Panc1 (cell line): ENCODE data around the gene MAP2K6. TPM values are rescaled to one million over a fixed set of nuclear protein-coding genes. Genes with fewer than 3 reads are reported as not detected.

Source experiments
- ATAC-seq: fragments of 200-7000 bp; cut with Tn5 transposase; 2 replicates; pipeline ENCODE4 v1.9.1; 2020; ENCODE audit warnings: mild to moderate bottlenecking, moderate library complexity
- BruUV-seq: library from RNA; stranded (reverse); fragments of 400-500 nt; replicated peaks from 2 replicates; lab custom pipeline; 2021; lab: Mats Ljungman, UMichigan
- CTCF ChIA-PET: fragments of 300-600 bp; sonication (Branson Sonifier 250); formaldehyde crosslinking; loops from one replicate; lab custom pipeline; 2022; ENCODE audit warnings: antibody characterized with exemption; lab: Charles Lee
- POLR2A ChIA-PET: fragments of 300-600 bp; sonication (Branson Sonifier 250); formaldehyde crosslinking; loops from one replicate; lab custom pipeline; 2022; ENCODE audit warnings: antibody characterized with exemption; lab: Charles Lee
- DNase-seq: peaks from one replicate; pipeline ENCODE4 v3.0.0-alpha.2; 2010; ENCODE audit warnings: low read depth, low spot score
- H3K27ac ChIP-seq: 2 replicates; pipeline ENCODE4 v1.5.1; 2011; ENCODE audit warnings: mild to moderate bottlenecking, low read length, inconsistent platforms
- H3K27me3 ChIP-seq: fragments of 200-500 bp; sonication (Bioruptor generic); 2 replicates; pipeline ENCODE4 v1.6.0; 2014; ENCODE audit warnings: low read length, inconsistent platforms; ENCODE audit not compliant: control insufficient read depth, insufficient read depth
- H3K36me3 ChIP-seq: fragments of 200-500 bp; sonication (Bioruptor generic); 2 replicates; pipeline ENCODE4 v1.5.1; 2014; ENCODE audit warnings: inconsistent platforms, mild to moderate bottlenecking, low read length, moderate library complexity; ENCODE audit not compliant: control insufficient read depth, insufficient read depth
- H3K4me1 ChIP-seq: 2 replicates; pipeline ENCODE4 v1.5.1; 2011; ENCODE audit warnings: inconsistent platforms, mild to moderate bottlenecking, low read length, moderate library complexity; ENCODE audit not compliant: control insufficient read depth, insufficient read depth
- H3K4me3 ChIP-seq, 2 experiments: 2 replicates each; pipeline ENCODE4 v1.5.1; 2011 to 2012; ENCODE audit warnings: low read depth in 2 of 2, low read length in 2 of 2, mild to moderate bottlenecking in 2 of 2, inconsistent platforms in 1 of 2, moderate library complexity in 1 of 2
- H3K9me3 ChIP-seq: fragments of 200-500 bp; sonication (Bioruptor generic); 2 replicates; pipeline ENCODE4 v1.5.1; 2014; ENCODE audit warnings: low read depth, mild to moderate bottlenecking, inconsistent platforms, low read length, moderate library complexity; ENCODE audit not compliant: control insufficient read depth, insufficient read depth
- POLR2AphosphoS5 ChIP-seq: IDR thresholded peaks from 2 replicates; pipeline ENCODE4 v1.6.1; 2012; ENCODE audit warnings: mild to moderate bottlenecking, low read depth, low read length, moderate library complexity
- SIN3A ChIP-seq: IDR thresholded peaks from 2 replicates; pipeline ENCODE4 v1.6.1; 2012; ENCODE audit warnings: low read depth, mild to moderate bottlenecking, low read length, moderate library complexity, borderline replicate concordance; ENCODE audit not compliant: insufficient read depth
- TCF7L2 ChIP-seq: IDR thresholded peaks from 2 replicates; pipeline ENCODE4 v1.6.1; 2011; ENCODE audit warnings: mild to moderate bottlenecking, low read depth, low read length, inconsistent platforms
- in situ Hi-C: cut with HindIII; loops from 2 replicates; pipeline ENCODE4 v1.10.0; 2016; ENCODE audit warnings: low sequenced_read_pairs, low pct_unique_long_range_greater_than_20kb
- intact Hi-C: fragments of 100-400 bp; cut with micrococcal nuclease; formaldehyde crosslinking; loops from one replicate; pipeline ENCODE4 v1.10.0; 2022; ENCODE audit not compliant: unreplicated experiment
- total RNA-seq: library from RNA; stranded (reverse); gene quantifications from one replicate; pipeline ENCODE4 v1.2.1, GENCODE V29; 2021; ENCODE audit not compliant: unreplicated experiment
- TF ChIP-seq, protein P1 (sequence below): fragments of 450-650 bp; IDR thresholded peaks from 2 replicates; pipeline ENCODE4 v1.5.1; 2017; ENCODE audit warnings: mild to moderate bottlenecking
- TF ChIP-seq, protein P2 (sequence below), 2 experiments: IDR thresholded peaks; 2 replicates each; pipeline ENCODE4 v1.6.1; 2011 to 2012; ENCODE audit warnings: low read depth in 2 of 2, control low read depth in 1 of 2, low read length in 1 of 2, mild to moderate bottlenecking in 1 of 2, moderate library complexity in 1 of 2; ENCODE audit not compliant: insufficient read depth in 1 of 2

Gene MAP2K6
- total RNA-seq, 1 experiment from 2014 or later: 11.8 TPM

DNA sequence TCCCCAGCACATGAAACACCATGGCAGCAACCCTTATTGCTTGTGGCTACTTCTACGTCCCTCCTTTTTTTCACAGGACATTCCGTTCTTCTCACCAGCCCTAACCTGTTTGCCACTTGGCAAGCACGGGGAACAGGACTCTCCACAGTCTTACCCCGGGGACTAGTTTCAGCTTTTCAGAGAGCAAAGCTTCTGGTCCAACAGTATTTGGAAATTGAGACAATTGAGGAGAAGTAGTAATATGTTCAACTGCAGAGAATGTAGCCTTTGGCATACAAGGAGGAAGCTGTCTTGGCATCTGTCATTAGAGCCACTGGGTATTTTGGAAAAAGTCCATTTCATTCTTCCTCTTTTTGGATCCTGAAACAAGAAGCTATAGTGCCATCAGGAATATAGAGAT lies 65.7 kb downstream of the MAP2K6 start:
- in situ Hi-C loops: no loop called here
- ChIA-PET POLR2A (interaction anchor here (0.6 kb wide), 1 partner anchor 25 kb away, joined by 8 read pairs; no protein-coding TSS in a partner anchor), CTCF (no interaction called here)
- ATAC-seq: no peak
- H3K9me3 ChIP-seq: no peaks in the 10 kb centered on the region
- no peaks in the 10 kb centered on the region for H3K4me1 ChIP-seq
- H3K27ac ChIP-seq: no peak overlapping the region
- H3K27me3 ChIP-seq: no peaks in the 10 kb centered on the region
- no peak for DNase-seq
- intact Hi-C loops: no loop called here
- H3K36me3 ChIP-seq: no peaks in the 10 kb centered on the region
- BruUV-seq: no TSS peak
- no peak overlapping the region for H3K4me3 ChIP-seq
- no peak for TF ChIP-seq POLR2AphosphoS5
- TF ChIP-seq SIN3A: no peak
- no peak for TF ChIP-seq TCF7L2
- TF ChIP-seq, protein P1, sequence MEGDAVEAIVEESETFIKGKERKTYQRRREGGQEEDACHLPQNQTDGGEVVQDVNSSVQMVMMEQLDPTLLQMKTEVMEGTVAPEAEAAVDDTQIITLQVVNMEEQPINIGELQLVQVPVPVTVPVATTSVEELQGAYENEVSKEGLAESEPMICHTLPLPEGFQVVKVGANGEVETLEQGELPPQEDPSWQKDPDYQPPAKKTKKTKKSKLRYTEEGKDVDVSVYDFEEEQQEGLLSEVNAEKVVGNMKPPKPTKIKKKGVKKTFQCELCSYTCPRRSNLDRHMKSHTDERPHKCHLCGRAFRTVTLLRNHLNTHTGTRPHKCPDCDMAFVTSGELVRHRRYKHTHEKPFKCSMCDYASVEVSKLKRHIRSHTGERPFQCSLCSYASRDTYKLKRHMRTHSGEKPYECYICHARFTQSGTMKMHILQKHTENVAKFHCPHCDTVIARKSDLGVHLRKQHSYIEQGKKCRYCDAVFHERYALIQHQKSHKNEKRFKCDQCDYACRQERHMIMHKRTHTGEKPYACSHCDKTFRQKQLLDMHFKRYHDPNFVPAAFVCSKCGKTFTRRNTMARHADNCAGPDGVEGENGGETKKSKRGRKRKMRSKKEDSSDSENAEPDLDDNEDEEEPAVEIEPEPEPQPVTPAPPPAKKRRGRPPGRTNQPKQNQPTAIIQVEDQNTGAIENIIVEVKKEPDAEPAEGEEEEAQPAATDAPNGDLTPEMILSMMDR: no peak
- TF ChIP-seq, protein P2, sequence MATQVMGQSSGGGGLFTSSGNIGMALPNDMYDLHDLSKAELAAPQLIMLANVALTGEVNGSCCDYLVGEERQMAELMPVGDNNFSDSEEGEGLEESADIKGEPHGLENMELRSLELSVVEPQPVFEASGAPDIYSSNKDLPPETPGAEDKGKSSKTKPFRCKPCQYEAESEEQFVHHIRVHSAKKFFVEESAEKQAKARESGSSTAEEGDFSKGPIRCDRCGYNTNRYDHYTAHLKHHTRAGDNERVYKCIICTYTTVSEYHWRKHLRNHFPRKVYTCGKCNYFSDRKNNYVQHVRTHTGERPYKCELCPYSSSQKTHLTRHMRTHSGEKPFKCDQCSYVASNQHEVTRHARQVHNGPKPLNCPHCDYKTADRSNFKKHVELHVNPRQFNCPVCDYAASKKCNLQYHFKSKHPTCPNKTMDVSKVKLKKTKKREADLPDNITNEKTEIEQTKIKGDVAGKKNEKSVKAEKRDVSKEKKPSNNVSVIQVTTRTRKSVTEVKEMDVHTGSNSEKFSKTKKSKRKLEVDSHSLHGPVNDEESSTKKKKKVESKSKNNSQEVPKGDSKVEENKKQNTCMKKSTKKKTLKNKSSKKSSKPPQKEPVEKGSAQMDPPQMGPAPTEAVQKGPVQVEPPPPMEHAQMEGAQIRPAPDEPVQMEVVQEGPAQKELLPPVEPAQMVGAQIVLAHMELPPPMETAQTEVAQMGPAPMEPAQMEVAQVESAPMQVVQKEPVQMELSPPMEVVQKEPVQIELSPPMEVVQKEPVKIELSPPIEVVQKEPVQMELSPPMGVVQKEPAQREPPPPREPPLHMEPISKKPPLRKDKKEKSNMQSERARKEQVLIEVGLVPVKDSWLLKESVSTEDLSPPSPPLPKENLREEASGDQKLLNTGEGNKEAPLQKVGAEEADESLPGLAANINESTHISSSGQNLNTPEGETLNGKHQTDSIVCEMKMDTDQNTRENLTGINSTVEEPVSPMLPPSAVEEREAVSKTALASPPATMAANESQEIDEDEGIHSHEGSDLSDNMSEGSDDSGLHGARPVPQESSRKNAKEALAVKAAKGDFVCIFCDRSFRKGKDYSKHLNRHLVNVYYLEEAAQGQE (IDR thresholded peaks at IDR 0.05; ENCODE audit: insufficient read depth in 1 of 2, low read depth in 2 of 2, low read length in 1 of 2): no peak

DNA sequence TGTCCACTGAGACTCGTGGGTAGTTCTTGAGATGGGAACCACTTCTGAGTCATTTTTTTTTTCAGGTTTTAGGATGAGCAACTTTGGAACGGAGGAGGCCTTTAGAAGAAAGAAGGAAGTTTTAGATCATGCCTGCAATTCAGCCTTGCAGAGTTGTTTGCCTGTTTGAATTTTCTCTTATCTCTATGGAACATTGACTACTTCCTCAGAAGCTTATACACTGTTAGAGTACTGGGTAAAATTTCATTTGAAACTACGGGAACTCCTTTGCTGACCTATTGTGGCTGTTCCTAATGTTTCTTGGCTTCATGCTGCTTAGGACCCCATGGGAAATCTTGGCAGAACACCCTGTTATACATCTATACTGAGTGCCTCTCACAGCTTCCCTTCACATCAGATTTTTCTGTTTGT lies 70.8 kb downstream of the MAP2K6 start:
- BruUV-seq: no TSS peak
- ChIA-PET CTCF (no interaction called here), POLR2A (no interaction called here)
- Histone ChIP-seq H3K27me3 (no peaks in the 10 kb centered on the region), H3K4me3 (no peak overlapping the region), H3K27ac (no peak overlapping the region), H3K36me3 (no peaks in the 10 kb centered on the region), H3K9me3 (no peaks in the 10 kb centered on the region), H3K4me1 (no peaks in the 10 kb centered on the region)
- in situ Hi-C loops: no loop called here
- intact Hi-C loops: no loop called here
- TF ChIP-seq POLR2AphosphoS5: no peak
- no peak for TF ChIP-seq TCF7L2
- TF ChIP-seq, protein P1: no peak
- TF ChIP-seq, protein P2 (IDR thresholded peaks at IDR 0.05; ENCODE audit: insufficient read depth in 1 of 2, low read depth in 2 of 2, low read length in 1 of 2): no peak
- no peak for ATAC-seq
- DNase-seq: no peak
